GM12864 (cell line): ENCODE measurements around the gene C20orf144.

Experiments used
- DNase-seq: peaks from one replicate; pipeline ENCODE4 v3.0.0-alpha.2; 2011; ENCODE audit warnings: low read depth
- H3K4me3 ChIP-seq: 2 replicates; pipeline ENCODE4 v1.5.1; 2011; ENCODE audit warnings: mild to moderate bottlenecking, low read depth, low read length, control low read depth
- CTCF ChIP-seq: IDR thresholded peaks from 2 replicates; pipeline ENCODE4 v1.5.1; 2011; ENCODE audit warnings: low read depth, mild to moderate bottlenecking, moderate library complexity, low read length, control low read depth, inconsistent platforms; ENCODE audit errors: missing control alignments

The C20orf144 gene

GRCh38 chr20:33664762-33665144, 2.6 kb downstream of the C20orf144 start:
- no peak for DNase-seq
- H3K4me3 ChIP-seq: no peak overlapping the region
- TF ChIP-seq CTCF: no peak

GRCh38 chr20:33666293-33667244, 4.4 kb downstream of the C20orf144 start, which contains the start of gene ACTL10:
TSS of gene ACTL10 (plus strand) at chr20:33666943. CDS start at chr20:33667498, 555 bp downstream.
- peak within 1 kb of the TSS; percentile 75 for H3K4me3 ChIP-seq
- DNase-seq: peak; percentile 93
- peak; percentile 31 for TF ChIP-seq CTCF

GRCh38 chr20:33667245-33667675, 5.1 kb downstream of the C20orf144 start:
- no peak for DNase-seq
- peak overlapping the region; percentile 75 for H3K4me3 ChIP-seq
- peak; percentile 5 for TF ChIP-seq CTCF

- DNase-seq: no peak
- TF ChIP-seq CTCF: peak; percentile 96
- peak overlapping the region; percentile 75 for H3K4me3 ChIP-seq
Observed at GRCh38 chr20:33667676-33668465, 5.7 kb downstream of the C20orf144 start.

GRCh38 chr20:33668466-33669155, 6.5 kb downstream of the C20orf144 start:
- TF ChIP-seq CTCF: no peak
- no peak overlapping the region; the same call in 1 of the 2 replicates for H3K4me3 ChIP-seq
- no peak for DNase-seq

GRCh38 chr20:33669224-33669623, 7.1 kb downstream of the C20orf144 start:
- H3K4me3 ChIP-seq: no peak overlapping the region
- no peak for TF ChIP-seq CTCF
- no peak for DNase-seq
